Ovary (tissue), 3 donors: ENCODE measurements around the gene MRPL50.

Experiments used
- POLR2A ChIP-seq: fragments of 450-650 bp; IDR thresholded peaks from one replicate; pipeline ENCODE4 v1.6.1; 2017; ENCODE audit warnings: antibody characterized with exemption, mild to moderate bottlenecking, moderate library complexity
- TF ChIP-seq, protein P1 (sequence below), 3 donors: fragments of 450-650 bp in 2 of 3; fragments of 200-600 bp in 1 of 3; IDR thresholded peaks; one replicate each; pipeline versions ENCODE4 v1.5.1 to v1.8.0; 2016 to 2022; ENCODE audit warnings: antibody characterized with exemption in 3 of 3, mild to moderate bottlenecking in 1 of 3
- donor health status: DM: no; HTN: no; CAD: no.

DNA sequence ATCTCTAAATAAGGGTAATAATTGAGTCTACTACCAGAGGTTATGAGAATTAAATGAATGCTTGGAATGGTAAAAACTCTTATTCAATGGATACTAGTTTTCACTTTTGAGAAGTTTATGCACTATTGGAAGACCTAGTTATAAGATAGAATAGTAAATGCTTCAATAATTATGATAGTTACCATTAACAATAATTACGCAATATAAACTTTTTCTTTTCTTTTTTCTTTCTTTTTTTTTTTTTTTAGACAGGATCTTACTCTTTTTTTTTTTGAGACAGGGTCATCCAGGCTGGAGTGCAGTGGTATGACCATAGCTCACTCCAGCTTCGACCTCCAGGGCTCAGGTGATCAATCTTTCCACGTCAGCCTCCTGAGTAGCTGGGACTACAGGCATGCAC is 30.5 kb upstream of the MRPL50 start:
- TF ChIP-seq, protein P1, sequence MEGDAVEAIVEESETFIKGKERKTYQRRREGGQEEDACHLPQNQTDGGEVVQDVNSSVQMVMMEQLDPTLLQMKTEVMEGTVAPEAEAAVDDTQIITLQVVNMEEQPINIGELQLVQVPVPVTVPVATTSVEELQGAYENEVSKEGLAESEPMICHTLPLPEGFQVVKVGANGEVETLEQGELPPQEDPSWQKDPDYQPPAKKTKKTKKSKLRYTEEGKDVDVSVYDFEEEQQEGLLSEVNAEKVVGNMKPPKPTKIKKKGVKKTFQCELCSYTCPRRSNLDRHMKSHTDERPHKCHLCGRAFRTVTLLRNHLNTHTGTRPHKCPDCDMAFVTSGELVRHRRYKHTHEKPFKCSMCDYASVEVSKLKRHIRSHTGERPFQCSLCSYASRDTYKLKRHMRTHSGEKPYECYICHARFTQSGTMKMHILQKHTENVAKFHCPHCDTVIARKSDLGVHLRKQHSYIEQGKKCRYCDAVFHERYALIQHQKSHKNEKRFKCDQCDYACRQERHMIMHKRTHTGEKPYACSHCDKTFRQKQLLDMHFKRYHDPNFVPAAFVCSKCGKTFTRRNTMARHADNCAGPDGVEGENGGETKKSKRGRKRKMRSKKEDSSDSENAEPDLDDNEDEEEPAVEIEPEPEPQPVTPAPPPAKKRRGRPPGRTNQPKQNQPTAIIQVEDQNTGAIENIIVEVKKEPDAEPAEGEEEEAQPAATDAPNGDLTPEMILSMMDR (IDR thresholded peaks at IDR 0.05): no peak
- no peak for TF ChIP-seq POLR2A
